Activated CD8-positive, alpha-beta memory T cell treated with anti-CD3 and anti-CD28 coated beads for 48 hours (primary cell): ENCODE results near the gene LTB4R.

Source experiments
- DNase-seq, 3 experiments: peaks; one replicate each; pipeline ENCODE4 v3.0.0-alpha.2; 2020; ENCODE audit warnings: low read depth in 2 of 3, low spot score in 2 of 3

The LTB4R gene

DNA sequence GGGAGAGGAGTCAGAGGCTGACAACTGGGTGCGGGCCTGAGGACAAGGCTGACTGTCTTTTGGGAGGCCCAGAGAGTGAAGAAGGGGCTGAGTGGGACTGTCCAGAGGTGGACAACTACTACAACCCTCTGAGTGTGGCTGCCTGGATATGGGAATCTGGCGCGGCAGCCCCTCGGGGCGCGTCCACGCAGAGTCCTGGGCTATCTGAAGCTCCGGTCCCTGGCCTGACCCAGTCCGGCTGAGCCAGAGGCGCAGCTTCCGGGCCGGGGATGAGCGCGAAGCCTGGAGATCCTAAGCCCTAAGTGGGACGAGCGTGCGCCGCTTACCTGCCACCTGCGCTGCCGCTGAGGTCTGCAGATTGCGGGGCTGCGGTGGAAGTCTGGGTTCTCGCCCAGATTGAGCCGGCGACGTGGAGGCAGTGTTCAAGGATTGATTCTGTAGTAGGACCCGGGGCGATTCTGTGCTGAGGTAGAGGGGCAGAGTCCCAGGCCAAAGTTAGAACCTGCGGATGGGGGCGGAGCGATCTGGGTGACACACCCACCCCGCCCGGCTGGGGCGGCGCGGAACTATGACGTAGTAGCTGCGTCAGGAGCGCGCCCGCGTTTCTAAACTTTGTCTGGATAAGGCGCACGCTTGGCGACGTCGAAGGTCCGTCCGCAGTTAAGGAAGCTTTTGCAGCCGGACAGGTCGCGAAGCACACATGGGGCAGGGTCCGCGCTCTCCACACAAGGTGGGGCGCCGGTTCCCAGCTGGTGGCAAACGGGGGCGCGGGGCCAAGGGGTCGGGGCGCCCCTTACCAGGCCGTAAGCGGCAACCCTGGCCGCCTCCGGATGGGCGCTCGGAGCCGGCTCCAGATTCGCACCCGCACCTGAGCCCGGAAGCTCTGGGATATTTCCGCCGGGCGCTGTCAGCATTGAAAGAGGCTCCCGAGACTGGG is 11.8 kb upstream of the LTB4R start, which contains the start of the genes DHRS1 and NOP9:
Gene DHRS1, minus strand, starts transcription at position 526 of the 937 bp plus-strand sequence. CDS start 674 bp downstream, outside the sequence.
Gene NOP9, plus strand, starts transcription at position 596 of the 937 bp plus-strand sequence. Its CDS starts 105 bp downstream, at position 701.
- DNase-seq: peak; percentile 87 to 97 (median 95)

DNA sequence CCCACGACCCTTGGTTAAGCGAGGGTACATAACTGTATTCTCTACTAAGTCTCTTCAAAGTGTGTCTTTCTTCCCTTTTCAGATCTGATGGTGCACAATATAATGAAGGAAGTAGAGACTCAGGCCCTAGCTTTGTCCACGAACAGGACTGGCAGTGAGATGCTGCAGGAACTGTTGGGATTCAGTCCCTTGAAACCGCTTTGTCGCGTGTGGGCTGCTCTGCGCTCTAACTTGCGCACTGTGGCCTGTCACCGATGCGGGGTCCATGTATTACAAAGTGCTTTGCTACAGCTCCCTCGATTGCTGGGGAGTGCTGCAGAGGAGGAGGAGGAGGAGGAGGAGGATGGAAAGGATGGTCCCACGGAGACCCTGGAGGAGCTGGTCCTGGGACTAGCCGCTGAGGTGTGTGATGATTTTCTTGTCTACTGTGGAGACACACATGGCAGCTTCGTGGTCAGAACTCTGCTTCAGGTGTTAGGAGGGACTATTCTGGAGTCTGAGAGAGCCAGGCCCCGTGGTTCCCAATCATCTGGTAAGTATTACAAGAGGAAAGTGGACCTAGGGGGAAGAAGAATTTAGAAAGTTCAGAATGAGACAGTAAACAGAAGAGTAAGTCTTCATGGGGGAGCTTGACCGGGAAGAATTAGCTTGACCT is 10.8 kb upstream of the LTB4R start:
- DNase-seq: no peak

DNA sequence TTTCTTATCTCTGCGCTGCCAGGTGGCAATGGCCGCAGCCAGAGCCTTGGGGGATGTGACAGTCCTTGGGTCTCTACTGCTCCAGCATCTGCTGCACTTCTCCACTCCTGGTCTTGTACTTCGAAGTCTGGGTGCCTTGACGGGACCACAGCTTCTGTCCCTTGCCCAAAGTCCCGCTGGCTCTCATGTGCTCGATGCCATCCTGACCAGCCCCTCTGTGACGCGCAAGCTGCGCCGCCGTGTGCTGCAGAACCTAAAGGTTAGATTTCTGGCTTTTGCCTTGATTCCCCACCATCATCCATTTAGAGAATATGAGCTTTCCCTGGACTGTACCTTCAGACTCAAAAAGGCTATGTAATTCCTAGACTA is 7.3 kb upstream of the LTB4R start:
- DNase-seq: no peak

DNA sequence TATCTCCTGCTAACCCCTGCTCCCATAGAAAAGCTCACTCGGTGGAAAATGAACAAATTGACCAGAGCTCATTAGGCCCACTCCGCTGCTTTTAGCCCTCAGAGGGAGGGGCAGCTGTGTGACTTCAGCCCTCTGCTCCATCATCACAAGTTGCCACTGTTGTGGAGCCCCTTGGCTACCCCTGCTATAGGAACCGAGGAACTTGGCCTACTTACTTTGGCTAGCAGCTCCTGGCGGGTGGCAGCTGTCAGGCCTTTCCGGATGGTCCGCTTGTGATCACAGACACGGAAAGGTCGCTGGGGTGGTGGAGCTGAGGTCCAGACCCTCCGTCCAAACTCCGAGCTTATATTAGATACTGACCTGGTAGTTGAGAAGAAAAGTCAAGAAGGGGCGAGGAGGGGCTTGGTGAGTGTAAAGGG is 4.1 kb upstream of the LTB4R start:
- DNase-seq: no peak

DNA sequence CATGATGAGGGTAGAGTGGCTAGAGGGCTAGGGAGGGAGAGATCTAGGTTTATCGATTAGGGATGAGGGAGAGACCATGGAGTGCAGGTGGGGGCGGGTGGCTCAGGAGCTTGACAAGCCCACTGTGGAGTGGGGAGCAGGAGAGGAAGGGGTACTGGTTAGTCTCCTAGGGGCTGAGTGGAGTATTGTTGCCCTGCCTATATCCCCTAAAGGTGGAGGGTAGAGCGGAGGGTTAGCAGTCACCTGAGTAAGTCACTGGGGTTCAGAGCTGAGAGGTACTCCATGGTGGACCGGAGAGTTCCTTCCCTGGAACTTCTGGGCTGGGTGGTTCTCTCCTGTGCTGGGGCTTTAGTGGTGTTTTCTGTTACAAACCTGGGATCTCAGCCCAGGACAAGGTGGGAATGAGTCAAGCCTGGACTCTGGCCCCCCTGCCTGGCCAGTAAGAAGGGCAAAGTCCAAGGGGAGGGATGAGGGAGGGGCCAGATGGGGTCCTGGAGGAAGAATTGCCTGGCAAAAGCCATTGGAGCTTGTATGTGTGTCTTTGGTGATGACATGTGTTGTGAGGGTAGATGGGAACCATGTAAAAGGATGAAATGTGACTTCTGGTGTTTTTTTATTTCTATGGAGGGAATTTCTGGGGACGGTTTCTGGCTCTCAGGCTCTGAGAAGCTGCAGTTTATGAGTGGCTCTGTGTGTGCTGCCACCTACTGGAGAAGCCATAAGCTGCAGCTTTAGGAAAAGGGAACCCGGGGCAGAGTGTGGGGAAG is 3.5 kb upstream of the LTB4R start, which contains the start of gene CIDEB:
Gene CIDEB, minus strand, starts transcription at position 403 of the 767 bp plus-strand sequence. Its CDS starts 119 bp downstream, at position 284.
- DNase-seq: no peak

DNA sequence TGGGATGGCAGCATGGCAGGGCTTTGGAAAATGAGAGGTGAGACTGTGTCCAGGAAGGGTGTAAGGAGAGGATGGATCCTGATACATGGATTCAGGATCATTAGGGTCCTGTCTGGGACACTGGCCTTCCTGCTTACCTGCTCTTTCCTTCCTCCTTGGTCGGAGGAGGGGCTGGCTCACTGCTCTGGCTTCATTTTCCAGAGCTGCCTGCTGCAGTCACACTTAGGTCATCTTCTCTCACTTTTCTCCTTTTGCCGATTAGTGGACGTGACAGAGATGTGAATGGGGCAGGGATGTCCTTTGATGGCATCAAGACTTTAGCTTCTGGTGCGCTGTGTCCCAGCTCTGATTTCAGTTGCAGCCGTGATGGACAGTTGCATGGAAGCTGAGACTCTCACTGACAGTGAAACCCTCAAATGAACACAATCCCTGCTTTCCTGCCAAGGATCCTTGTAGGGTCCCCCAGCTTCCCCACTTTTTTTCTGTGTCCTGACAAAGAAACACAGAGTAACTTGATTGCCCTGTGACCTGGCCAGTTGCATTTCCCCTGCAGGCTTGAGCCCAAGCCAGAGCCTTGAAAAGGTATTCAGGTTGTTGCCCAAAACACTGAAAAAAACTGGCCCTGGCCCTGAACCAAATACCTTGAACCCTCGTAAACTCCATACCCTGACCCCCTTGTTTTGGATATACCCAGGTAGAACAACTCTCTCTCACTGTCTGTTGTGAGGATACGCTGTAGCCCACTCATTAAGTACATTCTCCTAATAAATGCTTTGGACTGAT is 2.8 kb upstream of the LTB4R start:
- DNase-seq: no peak

DNA sequence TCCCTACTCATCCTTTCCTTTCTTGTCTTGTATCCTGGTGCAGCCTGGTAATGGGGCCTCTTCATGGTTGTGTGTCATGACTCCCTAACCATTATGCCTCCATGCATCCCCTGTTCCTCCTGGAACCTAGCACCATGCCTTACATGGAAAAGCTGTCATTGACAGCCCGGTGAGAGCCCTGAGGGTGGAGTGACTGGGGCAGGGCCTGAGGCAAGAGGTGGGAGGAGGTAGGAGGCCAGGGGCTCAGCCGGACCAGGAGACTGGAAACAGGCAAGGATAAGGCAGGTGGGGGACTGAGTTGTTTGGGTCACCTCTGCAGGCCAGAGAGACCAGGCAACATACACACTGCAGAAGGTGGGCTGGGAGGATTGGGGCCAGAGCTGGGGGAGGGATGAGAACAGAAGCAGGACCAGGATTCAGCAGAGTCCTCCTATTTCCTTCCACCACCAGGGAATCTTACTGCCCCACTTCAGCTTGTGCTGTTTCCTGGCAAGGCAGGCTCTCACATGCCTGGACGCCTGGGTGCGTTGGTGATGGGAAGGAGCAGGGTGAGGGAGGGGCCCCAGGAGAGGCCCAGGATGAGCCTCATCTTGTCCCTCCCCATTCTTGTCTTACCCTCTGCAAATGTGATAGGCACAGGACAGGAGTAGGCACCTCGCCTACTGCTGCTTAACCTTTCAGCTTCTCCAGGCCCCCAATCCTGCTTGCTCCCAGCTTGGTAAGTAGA is 1.6 kb upstream of the LTB4R start, which contains the start of gene LTB4R2:
Gene LTB4R2, plus strand, starts transcription at position 603 of the 727 bp plus-strand sequence. CDS start 525 bp downstream, outside the sequence.
- no peak for DNase-seq

DNA sequence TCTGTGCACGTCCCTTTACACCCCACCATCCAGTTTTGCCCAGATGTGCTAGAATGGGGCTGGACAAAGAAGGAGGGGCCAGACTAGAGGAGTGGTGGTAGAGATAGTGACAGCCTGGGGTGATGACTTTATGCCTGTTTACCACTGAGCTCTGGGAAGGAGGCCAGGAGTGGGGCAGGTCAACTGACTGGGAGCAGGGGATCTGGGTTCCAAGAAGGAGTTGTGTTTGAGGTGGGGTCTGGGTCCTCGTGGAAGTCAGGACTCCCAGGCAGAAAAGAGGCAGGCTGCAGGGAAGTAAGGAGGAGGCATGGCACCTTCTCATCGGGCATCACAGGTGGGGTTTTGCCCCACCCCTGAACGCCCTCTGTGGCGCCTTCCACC is 1.0 kb upstream of the LTB4R start:
- DNase-seq: no peak

DNA sequence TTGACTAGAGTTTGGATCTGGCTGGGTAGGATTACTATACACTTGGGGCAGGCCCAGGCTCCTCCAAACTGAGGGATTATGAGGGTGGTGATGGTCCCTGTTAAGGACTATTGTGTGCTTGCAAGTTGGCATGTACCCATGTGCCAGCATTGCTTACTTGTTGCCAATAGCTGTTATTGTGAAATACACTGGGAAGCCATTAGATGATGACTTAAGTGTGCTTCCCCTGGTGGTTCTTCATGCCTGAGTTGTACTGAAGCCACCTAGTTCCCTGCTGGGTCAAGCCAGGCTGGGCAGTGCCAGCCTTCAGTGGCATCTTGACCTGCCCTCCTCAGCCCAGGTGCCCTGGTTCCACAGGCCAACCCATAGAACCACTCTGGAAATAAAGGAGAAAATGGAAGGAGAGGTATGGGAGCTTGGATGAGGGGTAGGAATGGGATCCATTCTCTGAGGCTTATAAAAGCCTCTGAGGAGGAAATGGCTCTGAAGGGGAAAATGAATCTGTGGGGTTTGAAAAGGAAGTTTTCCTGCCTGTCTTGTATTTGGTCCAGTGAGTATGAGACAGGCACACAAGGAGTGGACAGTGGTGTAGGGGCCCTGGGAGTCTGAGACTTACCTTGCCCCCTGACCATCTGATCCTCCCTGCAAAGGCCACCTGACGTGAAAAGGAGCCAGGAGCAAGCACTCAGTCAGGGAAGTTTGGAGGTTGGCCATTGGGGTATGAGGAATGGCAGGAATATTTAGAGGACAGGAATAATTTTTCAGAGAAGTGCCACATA is 724 bp downstream of the LTB4R start:
- no peak for DNase-seq

DNA sequence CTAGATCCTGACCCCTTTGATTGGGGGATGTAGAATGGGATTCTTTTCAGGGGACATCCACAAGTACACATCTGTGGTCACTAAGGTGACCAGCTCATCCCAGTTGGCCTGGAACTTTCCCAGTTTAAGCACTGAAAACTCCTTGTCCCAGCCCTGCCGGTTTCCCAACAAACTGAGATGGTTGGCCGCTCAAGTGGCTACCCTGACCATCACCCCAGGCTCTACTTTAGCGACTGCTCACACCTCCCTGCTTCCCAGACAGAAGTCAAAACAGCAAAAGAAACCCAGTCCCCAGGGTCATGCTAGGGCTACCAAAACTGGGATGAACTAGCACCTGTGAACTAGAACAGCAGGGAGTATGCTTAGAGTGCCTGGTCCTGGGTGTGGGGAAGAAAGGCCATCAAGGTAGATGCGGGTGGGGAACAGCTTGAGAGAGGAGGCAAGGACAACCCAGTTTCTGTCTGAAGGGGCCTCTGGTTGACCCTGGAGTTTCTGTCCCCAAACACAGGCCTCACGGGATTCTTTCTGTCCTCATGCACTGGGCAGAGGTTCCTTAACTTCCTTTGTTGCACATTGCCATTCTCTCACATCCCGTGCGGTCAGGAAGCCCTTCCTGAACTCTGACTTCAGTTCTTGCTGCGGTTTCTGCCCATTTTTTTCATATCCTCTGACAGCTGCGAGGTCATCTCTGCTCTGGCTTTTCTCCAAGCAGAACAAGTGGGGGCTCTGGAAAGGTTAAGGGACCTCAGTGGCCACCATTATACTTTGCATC is 1.6 kb downstream of the LTB4R start:
- no peak for DNase-seq

DNA sequence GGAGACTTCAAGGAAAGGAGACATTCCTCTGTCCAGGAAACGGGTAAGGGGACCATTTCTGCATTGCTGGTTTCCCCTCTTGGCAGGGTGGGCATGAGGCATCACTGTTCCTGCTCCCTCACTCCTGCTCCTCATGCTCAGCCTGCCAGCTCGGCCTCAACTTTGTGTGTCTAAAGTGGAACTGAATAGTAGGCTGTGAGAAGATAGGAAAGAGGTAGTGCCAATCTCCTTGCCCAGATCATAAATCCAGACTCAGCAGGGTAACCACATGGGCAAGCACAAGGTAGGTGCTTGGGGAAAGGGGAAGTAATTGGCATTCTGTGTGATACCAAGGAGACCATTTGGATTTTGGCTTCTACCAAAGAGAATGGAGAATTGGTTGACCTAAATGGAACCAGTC is 2.6 kb downstream of the LTB4R start:
- no peak for DNase-seq

DNA sequence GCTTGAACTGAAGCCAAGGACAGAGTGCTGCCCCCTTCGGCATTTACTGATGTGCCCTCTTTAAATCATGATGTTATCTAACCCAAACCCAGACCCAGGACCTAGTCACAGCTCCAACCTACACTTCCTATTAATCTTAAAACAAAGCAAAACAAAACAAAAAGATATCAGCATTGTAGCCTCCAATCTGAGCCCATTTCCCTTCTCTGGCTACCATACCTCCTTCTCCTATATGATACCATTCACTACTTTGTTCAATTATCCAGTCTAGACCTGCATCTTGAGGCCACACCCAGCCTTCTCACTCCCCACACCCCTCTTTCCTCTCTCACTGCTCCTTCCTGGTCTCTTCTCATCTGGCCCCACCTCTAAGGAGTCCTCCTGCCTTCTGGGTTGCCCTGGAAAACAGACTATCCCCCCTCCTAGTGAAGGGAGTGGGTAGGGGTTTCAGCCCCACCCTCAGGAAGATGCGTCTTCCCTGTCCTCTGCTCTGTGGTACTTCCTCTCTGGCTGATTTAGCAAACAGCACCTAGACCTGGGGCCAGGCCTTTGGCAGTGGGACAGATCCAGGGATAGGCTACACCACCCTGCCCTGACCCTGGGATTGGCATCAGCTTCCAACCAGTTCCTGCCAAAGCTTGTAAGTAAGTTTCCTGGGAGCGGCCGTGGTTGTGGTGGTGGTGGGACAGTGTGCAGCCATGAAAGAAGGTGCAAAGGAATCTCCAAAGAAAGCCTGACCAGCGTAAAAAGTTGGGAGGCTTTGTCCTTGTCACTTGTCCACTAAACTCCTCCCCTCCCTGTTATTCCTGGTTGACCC is 3.3 kb downstream of the LTB4R start:
- DNase-seq: no peak

DNA sequence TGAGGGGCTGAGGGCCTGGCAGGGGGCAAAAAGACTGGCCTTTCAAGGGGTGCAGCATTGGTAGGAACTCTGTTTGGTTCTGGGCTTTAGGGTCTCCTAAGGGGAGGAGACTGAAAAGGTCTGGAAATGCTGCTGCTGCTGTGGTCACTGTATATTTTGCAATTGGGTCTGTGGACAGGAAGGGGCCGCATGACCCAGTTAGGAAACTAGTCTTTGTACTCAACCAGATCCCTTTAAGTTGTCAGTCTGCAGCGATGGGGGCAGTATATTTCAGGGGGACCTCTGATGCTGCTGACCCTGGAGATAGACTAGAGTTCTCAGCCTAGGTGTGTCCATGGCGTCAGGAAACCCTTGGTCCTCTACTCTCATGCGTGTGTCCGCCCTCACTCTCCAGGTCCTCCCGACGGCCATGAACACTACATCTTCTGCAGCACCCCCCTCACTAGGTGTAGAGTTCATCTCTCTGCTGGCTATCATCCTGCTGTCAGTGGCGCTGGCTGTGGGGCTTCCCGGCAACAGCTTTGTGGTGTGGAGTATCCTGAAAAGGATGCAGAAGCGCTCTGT is 4.0 kb downstream of the LTB4R start:
- no peak for DNase-seq

DNA sequence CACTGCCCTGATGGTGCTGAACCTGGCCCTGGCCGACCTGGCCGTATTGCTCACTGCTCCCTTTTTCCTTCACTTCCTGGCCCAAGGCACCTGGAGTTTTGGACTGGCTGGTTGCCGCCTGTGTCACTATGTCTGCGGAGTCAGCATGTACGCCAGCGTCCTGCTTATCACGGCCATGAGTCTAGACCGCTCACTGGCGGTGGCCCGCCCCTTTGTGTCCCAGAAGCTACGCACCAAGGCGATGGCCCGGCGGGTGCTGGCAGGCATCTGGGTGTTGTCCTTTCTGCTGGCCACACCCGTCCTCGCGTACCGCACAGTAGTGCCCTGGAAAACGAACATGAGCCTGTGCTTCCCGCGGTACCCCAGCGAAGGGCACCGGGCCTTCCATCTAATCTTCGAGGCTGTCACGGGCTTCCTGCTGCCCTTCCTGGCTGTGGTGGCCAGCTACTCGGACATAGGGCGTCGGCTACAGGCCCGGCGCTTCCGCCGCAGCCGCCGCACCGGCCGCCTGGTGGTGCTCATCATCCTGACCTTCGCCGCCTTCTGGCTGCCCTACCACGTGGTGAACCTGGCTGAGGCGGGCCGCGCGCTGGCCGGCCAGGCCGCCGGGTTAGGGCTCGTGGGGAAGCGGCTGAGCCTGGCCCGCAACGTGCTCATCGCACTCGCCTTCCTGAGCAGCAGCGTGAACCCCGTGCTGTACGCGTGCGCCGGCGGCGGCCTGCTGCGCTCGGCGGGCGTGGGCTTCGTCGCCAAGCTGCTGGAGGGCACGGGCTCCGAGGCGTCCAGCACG is 4.7 kb downstream of the LTB4R start:
- no peak for DNase-seq

DNA sequence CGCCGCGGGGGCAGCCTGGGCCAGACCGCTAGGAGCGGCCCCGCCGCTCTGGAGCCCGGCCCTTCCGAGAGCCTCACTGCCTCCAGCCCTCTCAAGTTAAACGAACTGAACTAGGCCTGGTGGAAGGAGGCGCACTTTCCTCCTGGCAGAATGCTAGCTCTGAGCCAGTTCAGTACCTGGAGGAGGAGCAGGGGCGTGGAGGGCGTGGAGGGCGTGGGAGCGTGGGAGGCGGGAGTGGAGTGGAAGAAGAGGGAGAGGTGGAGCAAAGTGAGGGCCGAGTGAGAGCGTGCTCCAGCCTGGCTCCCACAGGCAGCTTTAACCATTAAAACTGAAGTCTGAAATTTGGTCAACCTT is 5.3 kb downstream of the LTB4R start:
- DNase-seq: no peak

DNA sequence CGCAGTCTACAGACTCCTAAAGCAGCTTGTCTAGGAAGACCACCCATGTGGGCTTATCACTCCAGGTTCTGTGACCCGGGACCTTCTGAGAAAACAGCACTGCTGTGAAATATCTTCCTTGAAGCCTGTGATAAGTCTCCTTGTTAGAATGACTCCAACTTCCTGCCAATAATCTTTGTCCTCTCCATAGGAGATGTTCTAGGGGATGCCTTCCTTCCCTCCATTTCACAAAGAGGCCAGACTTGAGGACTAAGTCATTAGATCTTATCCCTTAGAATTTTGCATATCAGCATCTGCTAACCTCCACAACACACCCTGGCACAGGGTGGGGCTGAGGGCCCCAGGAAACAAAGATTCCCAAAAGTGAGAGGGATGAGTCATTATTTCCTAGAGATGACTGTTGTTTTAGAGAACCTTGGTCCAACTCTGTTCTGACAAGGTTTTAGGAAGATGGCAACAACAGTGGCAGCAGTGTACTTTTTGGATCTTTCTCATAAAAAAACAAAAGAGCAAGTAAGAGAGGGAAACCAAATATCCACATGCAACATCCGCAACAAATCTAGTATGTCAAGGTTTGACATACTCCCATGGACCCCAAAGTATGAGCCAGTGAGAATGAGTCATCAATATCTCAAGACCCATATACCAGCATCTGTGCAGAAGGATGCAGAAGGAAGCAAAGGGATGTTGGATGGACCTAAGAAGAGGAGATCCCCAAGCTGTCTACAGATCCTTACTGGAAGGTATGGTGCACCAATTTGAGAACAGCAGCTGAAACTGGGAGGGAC is 6.0 kb downstream of the LTB4R start:
- DNase-seq: no peak
